Upper lobe of left lung (tissue), 6 donors: ENCODE results near the gene MYO1E. TPM values are rescaled to one million over a fixed set of nuclear protein-coding genes. Genes with fewer than 3 reads are reported as not detected.

Source experiments
- ATAC-seq, 2 donors: fragments of 200-7000 bp; cut with Tn5 transposase; one replicate each; pipeline ENCODE4 v1.9.1; 2022; ENCODE audit warnings: mild to moderate bottlenecking in 2 of 2, moderate library complexity in 2 of 2; ENCODE audit not compliant: low FRiP score in 2 of 2
- DNase-seq, 2 donors: peaks; one replicate each; pipeline ENCODE4 v3.0.0-alpha.2; 2019 to 2020
- H3K27ac ChIP-seq, 4 donors: fragments of 200-600 bp; sonication (generic); one replicate each; pipeline ENCODE4 v1.5.1; 2016 to 2019
- H3K27me3 ChIP-seq, 4 donors: fragments of 200-600 bp; sonication (generic); one replicate each; pipeline ENCODE4 v1.5.1; 2017 to 2019
- H3K36me3 ChIP-seq, 4 donors: fragments of 200-600 bp; sonication (generic); one replicate each; pipeline ENCODE4 v1.5.1; 2016 to 2019
- H3K4me1 ChIP-seq, 4 donors: fragments of 200-600 bp; sonication (generic); one replicate each; pipeline ENCODE4 v1.5.1; 2018 to 2019
- H3K4me3 ChIP-seq, 4 donors: fragments of 200-600 bp; sonication (generic); one replicate each; pipeline ENCODE4 v1.5.1; 2017 to 2019; ENCODE audit warnings: mild to moderate bottlenecking in 2 of 4, moderate library complexity in 1 of 4
- H3K9me3 ChIP-seq, 4 donors: fragments of 200-600 bp; sonication (generic); one replicate each; pipeline ENCODE4 v1.5.1; 2018 to 2019
- CTCF ChIP-seq, 6 experiments: fragments of 450-650 bp in 4 of 6; fragments of 200-600 bp in 2 of 6; sonication (generic) in 2 of 6; IDR thresholded peaks; one replicate each; pipeline ENCODE4 v1.5.1; 2016 to 2019; ENCODE audit warnings: antibody characterized with exemption in 6 of 6
- EP300 ChIP-seq, 4 donors: sonication (generic); formaldehyde crosslinking; IDR thresholded peaks; one replicate each; pipeline ENCODE4 v1.5.1; 2017; ENCODE audit warnings: antibody characterized with exemption in 4 of 4, control low read depth in 2 of 4
- POLR2A ChIP-seq, 4 donors: fragments of 450-650 bp; IDR thresholded peaks; one replicate each; pipeline ENCODE4 v1.5.1; 2016 to 2017; ENCODE audit warnings: antibody characterized with exemption in 4 of 4, mild to moderate bottlenecking in 2 of 4
- POLR2AphosphoS5 ChIP-seq, 2 donors: sonication (generic); formaldehyde crosslinking; IDR thresholded peaks; one replicate each; pipeline ENCODE4 v1.5.1; 2017; ENCODE audit warnings: antibody characterized with exemption in 2 of 2
- WGBS, 2 donors: methylation state at CpG; one replicate each; pipeline ENCODE4 v1.1.5; 2017 to 2018; 5-methylcytosine and 5-hydroxymethylcytosine counted together
- total RNA-seq, 6 donors: library from RNA; depleted of rRNA in 4 of 6; stranded (reverse); fragments of >200 nt in 4 of 6; gene quantifications; one replicate each; pipeline versions ENCODE4 v1.1.0 to v1.2.1, GENCODE V29; 2016 to 2021
- donor health status: DM: no; HTN: no; CAD: no; lungs with moderate emphysema.
- donor health status: DM: no; HTN: yes; CAD: no; lungs with severe emphysema.

The MYO1E gene
- total RNA-seq, 6 donors from 2014 or later: 39.7 to 161 (median 71.9) TPM

GRCh38 chr15:59298225-59298853, 74.3 kb downstream of the MYO1E start:
- WGBS, 2 donors: 83 to 85% methylated on average over 8 of the region's 8 CpGs

DNA sequence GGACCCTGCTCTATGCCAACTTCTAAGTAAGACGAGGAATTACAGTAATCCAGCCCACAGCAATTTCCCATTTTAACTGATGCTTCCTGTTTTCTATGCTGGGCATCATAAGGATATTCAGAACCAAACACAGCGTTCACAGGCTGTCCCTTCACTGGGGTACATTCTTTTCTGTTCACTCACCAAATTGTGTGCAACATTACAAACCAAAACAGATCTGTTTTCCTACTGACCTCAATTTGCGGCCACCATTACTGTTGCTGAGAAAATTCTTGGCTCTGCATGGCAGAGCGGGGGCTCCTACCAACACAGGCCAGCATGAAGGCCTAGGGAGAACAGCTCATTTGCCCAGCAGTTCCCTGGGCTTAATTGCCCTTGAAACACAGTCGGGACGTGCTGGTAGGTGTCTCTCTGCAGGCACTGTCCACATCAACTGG, 76.5 kb downstream of the MYO1E start:
- TF ChIP-seq CTCF (IDR thresholded peaks at IDR 0.05) (no peak), POLR2A (IDR thresholded peaks at IDR 0.05) (no peak), POLR2AphosphoS5 (IDR thresholded peaks at IDR 0.05) (peak in 1 of 2 donors; percentile 20), EP300 (IDR thresholded peaks at IDR 0.05) (no peak)
- no peak for DNase-seq
- peaks cover 23 to 37% (median 34%) of the 10 kb centered on the region in 4 donors for H3K4me1 ChIP-seq
- H3K36me3 ChIP-seq: no peaks in the 10 kb centered on the region
- 59 to 67% methylated on average over 6 of the region's 6 CpGs for WGBS, 2 donors
- peak overlapping the region in 2 of 4 donors; percentile 42 to 49 for H3K27ac ChIP-seq
- H3K27me3 ChIP-seq: no peaks in the 10 kb centered on the region
- no peak overlapping the region for H3K4me3 ChIP-seq
- ATAC-seq: peak in 1 of 2 donors; percentile 22
- no peaks in the 10 kb centered on the region for H3K9me3 ChIP-seq

More at GRCh38 chr15:59298225-59298853, 74.3 kb downstream of the MYO1E start:
- DNase-seq: no peak
- Histone ChIP-seq H3K27me3 (no peaks in the 10 kb centered on the region), H3K9me3 (no peaks in the 10 kb centered on the region), H3K4me3 (no peak overlapping the region), H3K27ac (no peak overlapping the region), H3K36me3 (no peaks in the 10 kb centered on the region), H3K4me1 (peaks cover 23 to 41% (median 36%) of the 10 kb centered on the region in 4 donors)
- no peak for TF ChIP-seq POLR2A (IDR thresholded peaks at IDR 0.05)
- no peak for TF ChIP-seq CTCF (IDR thresholded peaks at IDR 0.05)
- no peak for TF ChIP-seq EP300 (IDR thresholded peaks at IDR 0.05)
- TF ChIP-seq POLR2AphosphoS5 (IDR thresholded peaks at IDR 0.05): no peak
- ATAC-seq: no peak

DNA sequence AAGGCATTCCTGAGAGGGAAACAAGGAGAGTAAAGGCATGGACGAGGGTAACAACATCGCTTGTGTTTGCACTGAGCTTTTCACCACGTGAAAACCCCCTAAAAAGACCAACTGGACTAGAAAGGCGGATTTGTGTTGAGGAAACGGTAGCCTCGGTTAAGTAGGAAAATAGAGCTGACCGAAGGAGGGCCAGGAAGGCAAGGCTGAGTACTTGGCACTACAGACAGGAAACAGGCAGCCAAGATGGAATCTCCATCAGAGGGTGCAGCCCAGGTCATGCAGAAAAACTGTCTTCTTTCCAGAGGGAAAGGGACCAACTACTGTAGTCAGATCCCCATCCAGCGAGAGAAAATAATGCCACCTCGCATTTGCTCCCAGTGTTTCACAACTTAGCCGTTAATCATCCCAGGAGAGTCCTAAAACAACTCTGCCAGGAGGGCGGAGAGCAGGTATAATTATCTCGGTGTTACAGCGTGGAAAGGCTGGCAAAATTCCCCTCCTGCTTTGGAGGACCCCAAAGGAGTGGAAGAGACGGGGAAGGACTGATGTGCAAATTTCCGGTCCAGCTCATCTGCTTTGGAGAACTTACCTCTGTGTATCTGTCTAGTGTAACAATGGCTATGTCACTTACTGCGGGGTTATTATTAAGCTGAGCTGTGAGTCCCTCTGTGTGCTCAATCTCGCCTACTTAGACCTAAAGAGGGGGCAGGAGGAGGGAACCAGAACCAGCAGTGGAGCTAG, 77.2 kb downstream of the MYO1E start:
- no peaks in the 10 kb centered on the region for H3K27me3 ChIP-seq
- DNase-seq (no peak), ATAC-seq (peak in 1 of 2 donors; percentile 54)
- TF ChIP-seq POLR2AphosphoS5 (IDR thresholded peaks at IDR 0.05) (no peak), CTCF (IDR thresholded peaks at IDR 0.05) (no peak), EP300 (IDR thresholded peaks at IDR 0.05) (no peak), POLR2A (IDR thresholded peaks at IDR 0.05) (no peak)
- peak overlapping the region in 3 of 4 donors; percentile 5 to 42 (median 40) for H3K27ac ChIP-seq
- 62 to 68% methylated on average over 17 of the region's 17 CpGs for WGBS, 2 donors
- H3K4me3 ChIP-seq: no peak overlapping the region
- no peaks in the 10 kb centered on the region for H3K36me3 ChIP-seq
- H3K4me1 ChIP-seq: peaks cover 16 to 30% (median 28%) of the 10 kb centered on the region in 4 donors
- no peaks in the 10 kb centered on the region for H3K9me3 ChIP-seq

- Histone ChIP-seq H3K36me3 (no peaks in the 10 kb centered on the region), H3K27ac (peak overlapping the region in 3 of 4 donors; percentile 4 to 42 (median 40)), H3K4me3 (no peak overlapping the region), H3K27me3 (no peaks in the 10 kb centered on the region), H3K4me1 (peaks cover 9 to 23% (median 21%) of the 10 kb centered on the region in 4 donors), H3K9me3 (no peaks in the 10 kb centered on the region)
- no peak for DNase-seq
- TF ChIP-seq CTCF (IDR thresholded peaks at IDR 0.05) (no peak), EP300 (IDR thresholded peaks at IDR 0.05) (no peak), POLR2AphosphoS5 (IDR thresholded peaks at IDR 0.05) (no peak), POLR2A (IDR thresholded peaks at IDR 0.05) (no peak)
- 63 to 96% methylated on average over 3 of the region's 3 CpGs for WGBS, 2 donors
- peak in 1 of 2 donors; percentile 88 for ATAC-seq
Measured at GRCh38 chr15:59294574-59295260, 78.0 kb downstream of the MYO1E start.
